GM18498 (cell line): ENCODE results near the gene PGM5.
A peak's percentile ranks its signal among the peaks of the same experiment; 100 is the strongest.

Source experiments
- ATAC-seq: cut with Tn5 transposase; IDR thresholded peaks from one replicate; pipeline ENCODE4 v1.9.1; 2021; ENCODE audit warnings: mild to moderate bottlenecking, moderate library complexity; ENCODE audit not compliant: unreplicated experiment

The PGM5 gene

GRCh38 chr9:68574150-68574549, 217.7 kb downstream of the PGM5 start:
- no peak for ATAC-seq

- ATAC-seq = no peak
Measured at GRCh38 chr9:68575817-68576216, 219.4 kb downstream of the PGM5 start.

- peak; percentile 88 for ATAC-seq
Measured at GRCh38 chr9:68577774-68578591, 221.6 kb downstream of the PGM5 start.
